ENCODE results near the gene MRPS5.
"Not testable (repeated sequence)": the region's sequence is repeated elsewhere in the genome, so short reads cannot be mapped to it uniquely, and the experiment has no call there.

The MRPS5 gene

DNA sequence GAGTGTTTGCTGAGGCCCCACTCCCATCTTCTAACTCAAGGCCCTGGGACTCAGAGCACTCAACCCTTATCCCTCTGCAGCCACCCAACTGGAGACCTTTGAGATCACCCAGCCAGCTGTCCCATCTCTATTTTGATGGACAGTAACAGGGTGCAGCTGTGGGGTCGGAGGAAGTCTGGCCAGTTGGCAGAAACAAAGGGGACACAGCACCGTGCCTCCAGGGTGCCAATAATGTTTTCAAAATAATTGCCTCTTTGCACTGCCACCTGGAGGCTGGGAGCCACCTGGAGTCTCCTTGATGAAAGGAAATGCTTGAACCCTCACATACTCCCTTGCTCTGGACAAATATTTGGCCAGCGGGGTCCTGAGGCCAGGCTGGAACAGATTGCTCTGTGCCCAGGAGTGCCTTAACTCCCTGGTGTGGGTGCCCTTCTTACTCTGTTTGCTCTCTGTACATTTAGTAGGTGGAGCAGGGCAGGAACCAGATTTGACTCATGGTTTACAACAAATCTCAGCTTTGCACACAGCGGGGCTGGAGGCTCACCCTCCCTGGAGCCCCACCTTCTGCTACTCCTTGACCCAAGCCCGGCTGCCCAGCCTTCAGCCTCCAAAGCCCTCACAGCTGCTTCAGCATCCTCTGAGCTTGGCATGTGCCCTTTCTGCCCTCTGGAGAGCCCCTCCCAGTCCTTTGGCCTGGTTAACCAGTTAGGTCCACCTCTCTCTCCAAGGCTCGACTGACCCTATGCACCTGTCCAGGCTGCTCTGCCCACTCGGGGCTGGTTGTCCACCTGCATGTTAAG is 78.9 kb downstream of the MRPS5 start:
- no peak overlapping the region for H3K27ac ChIP-seq
- TF ChIP-seq CTCF (conservative IDR thresholded peaks at IDR 0.05) = no peak; the same call in 1 of the 2 replicates

DNA sequence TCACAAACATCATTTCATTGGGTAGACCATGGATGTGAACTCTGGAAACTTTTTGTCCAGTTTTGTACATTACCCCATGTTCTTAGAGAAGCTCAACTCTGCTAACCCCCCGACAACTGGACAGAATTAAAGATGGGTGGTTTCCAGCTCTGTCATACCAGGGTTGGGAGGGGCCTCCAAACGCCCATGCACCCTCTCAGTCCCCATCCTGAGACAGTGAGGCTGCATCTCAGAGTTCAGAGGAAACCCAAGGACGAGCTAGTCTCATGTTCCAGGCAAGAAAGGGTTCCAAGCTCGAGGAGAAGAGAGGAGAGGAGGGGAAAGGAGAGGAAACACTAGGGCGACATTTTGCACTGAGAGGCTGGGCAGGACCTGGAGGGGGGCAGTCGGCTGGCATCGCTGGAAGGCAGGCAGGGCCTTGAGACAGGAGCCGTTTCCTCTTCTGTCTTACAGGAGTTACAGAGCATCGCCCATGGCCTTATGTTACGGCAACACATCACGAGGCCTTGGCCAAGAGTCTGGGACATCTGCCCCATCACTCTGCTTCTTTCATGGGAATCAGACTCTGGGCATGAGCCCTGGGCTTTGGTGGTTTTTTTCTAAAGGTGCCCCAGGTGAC is 79.7 kb downstream of the MRPS5 start:
- TF ChIP-seq CTCF (conservative IDR thresholded peaks at IDR 0.05) = no peak

DNA sequence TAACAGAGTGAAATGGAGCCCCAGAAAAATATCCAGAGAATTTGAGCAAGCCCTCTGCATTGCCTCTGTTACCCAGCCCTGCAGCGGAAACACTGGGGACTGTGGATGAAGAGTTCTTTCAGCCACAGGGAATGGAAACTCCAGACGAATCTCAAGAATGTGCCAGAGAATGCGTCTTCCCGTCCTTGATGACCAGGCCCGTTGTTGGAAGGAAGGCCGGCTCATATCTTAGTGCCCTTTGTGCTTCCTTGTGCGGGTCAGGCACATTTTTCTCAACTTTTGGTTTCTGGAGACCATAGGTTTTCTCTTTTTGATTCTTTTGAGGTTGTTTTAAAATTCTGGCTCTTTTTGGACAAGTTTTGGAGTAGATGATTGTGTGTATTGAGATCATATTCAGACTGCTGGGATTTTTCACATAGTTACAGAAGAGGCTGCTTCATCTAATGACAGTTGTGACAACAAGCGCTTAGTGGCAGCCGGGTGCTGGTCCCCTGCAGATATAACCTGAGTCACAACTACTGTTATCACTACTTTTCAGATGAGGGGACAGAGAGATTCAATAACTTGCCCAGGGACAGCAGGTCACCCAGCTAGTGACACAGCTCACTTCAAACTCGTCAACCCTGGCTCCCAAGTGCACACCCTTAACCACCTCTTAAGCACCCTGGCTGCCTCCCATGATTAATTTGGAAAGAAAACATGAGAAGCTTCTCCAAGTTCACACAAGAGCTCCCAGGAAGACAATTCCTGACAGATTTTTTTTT is 80.4 kb downstream of the MRPS5 start:
- TF ChIP-seq CTCF (conservative IDR thresholded peaks at IDR 0.05) = no peak
- H3K27ac ChIP-seq = no peak overlapping the region

More for the DNA sequence above, 79.7 kb downstream of the MRPS5 start:
- no peak overlapping the region for H3K27ac ChIP-seq

- TF ChIP-seq CTCF (conservative IDR thresholded peaks at IDR 0.05) = no peak
- H3K27ac ChIP-seq = no peak overlapping the region
Observed at GRCh38 chr2:95040426-95040825, 81.2 kb downstream of the MRPS5 start.

DNA sequence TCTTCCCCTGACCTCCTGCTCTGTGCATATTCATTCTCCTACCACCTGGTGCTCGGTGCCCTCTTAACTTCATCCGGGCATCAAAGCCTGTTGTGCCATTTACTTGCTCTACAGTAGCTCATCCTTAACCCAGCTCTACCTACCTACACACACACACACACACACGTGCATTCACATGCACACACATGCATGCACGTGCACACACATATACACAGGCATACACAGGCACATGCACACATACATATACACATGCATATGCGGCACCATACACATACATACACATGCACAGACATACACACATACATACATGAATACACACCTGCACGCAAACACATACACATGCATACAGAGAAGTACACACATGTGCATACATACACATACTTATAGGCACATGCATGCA is 81.6 kb downstream of the MRPS5 start:
- TF ChIP-seq CTCF (conservative IDR thresholded peaks at IDR 0.05) = no peak
- no peak overlapping the region for H3K27ac ChIP-seq

- no peak overlapping the region for H3K27ac ChIP-seq
- TF ChIP-seq CTCF (conservative IDR thresholded peaks at IDR 0.05) = no peak
Observed at GRCh38 chr2:95039363-95039762, 82.2 kb downstream of the MRPS5 start.

- no peak for TF ChIP-seq CTCF (conservative IDR thresholded peaks at IDR 0.05)
- H3K27ac ChIP-seq = no peak overlapping the region
Observed at GRCh38 chr2:95038635-95039298, 82.8 kb downstream of the MRPS5 start.

GRCh38 chr2:95037841-95038585 is 83.6 kb downstream of the MRPS5 start:
- not testable (repeated sequence) for H3K27ac ChIP-seq

Measured in VCaP (cell line).